ENCODE measurements around the gene TPPP.

DNA sequence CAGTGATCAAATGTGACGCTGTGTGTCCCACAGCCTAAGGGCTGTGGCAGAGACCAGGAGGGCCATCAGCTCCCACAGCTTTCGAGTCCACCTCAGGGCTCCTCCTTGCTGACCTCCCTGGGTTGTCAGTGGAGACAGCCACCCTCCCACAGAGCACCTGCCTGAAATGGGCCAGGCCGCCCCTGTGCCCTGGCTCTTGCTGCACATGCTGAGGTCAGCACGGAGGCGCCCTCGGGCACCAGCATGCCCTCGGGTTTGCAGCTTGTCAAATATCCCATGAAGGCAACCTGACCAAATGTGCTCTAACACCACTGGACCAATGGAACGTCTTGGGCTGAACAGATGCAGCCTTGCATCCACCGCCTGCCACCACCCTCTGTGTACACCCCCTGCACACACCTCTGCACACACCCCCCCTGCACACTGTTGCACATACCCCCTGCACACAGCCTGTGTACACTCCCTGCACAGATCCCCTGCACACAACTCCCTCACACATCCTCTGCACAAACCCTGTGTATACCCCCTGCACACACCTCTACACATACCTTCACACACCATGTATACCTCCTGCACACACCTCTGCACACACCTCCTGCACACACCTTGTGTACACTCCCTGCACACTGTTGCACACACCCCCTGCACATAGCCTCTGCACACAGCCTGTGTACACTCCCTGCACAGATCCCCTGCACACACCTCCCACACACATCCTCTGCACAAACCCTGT, 83.0 kb downstream of the TPPP start:
- TF ChIP-seq, protein P1, sequence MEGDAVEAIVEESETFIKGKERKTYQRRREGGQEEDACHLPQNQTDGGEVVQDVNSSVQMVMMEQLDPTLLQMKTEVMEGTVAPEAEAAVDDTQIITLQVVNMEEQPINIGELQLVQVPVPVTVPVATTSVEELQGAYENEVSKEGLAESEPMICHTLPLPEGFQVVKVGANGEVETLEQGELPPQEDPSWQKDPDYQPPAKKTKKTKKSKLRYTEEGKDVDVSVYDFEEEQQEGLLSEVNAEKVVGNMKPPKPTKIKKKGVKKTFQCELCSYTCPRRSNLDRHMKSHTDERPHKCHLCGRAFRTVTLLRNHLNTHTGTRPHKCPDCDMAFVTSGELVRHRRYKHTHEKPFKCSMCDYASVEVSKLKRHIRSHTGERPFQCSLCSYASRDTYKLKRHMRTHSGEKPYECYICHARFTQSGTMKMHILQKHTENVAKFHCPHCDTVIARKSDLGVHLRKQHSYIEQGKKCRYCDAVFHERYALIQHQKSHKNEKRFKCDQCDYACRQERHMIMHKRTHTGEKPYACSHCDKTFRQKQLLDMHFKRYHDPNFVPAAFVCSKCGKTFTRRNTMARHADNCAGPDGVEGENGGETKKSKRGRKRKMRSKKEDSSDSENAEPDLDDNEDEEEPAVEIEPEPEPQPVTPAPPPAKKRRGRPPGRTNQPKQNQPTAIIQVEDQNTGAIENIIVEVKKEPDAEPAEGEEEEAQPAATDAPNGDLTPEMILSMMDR (IDR thresholded peaks at IDR 0.05; ENCODE audit: low read depth, low read length) = no peak
- TF ChIP-seq MAX (IDR thresholded peaks at IDR 0.05; ENCODE audit: low read depth, low read length) (no peak), MYC (IDR thresholded peaks at IDR 0.05; ENCODE audit: low read depth, low read length) (no peak), POLR2A (IDR thresholded peaks at IDR 0.05; ENCODE audit: extremely low read depth, insufficient read length) (no peak)
